ENCODE results near the gene LAPTM5.

DNA sequence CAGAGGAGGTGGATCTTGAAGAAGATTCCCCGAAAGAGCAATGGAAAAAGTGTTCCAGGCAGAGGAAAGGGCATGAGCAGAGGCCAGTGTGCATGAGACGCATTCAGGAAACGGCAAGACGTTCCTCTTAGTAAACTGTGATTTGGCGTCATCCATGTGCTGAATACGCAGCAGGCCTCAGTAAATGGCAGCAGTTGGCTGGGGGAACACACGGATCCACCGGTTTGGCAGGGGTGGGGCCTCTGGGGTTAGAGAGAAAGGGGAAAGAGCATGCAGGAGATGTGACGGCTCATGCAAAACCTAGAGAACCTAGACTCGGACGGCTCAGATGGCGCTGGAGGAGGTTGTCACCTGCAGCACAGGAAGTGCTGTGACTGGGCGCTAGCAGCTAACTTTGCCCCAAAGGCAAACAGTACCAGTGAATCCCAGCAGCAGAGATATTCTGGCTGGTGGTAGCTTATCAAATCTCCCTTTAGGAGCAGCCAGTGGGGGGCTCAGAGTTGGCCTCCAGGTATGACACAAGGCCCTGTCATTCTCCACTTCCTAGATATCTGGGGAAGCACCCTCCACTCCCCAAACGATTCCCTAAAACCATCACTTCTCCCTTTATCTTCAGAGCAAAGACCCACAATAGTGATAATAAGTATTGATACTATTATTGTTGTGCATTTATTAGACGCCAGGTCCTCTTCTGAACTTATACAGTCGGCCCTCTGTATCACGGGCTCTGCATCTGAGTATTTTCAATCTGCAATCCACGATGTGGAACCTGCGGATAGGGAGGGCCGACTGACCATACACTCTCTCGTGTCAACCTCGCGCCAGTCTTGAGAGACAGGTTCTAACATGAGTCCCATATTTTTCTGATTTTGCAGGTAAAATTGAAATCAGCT is 7.6 kb downstream of the LAPTM5 start:
- TF ChIP-seq, protein P1, sequence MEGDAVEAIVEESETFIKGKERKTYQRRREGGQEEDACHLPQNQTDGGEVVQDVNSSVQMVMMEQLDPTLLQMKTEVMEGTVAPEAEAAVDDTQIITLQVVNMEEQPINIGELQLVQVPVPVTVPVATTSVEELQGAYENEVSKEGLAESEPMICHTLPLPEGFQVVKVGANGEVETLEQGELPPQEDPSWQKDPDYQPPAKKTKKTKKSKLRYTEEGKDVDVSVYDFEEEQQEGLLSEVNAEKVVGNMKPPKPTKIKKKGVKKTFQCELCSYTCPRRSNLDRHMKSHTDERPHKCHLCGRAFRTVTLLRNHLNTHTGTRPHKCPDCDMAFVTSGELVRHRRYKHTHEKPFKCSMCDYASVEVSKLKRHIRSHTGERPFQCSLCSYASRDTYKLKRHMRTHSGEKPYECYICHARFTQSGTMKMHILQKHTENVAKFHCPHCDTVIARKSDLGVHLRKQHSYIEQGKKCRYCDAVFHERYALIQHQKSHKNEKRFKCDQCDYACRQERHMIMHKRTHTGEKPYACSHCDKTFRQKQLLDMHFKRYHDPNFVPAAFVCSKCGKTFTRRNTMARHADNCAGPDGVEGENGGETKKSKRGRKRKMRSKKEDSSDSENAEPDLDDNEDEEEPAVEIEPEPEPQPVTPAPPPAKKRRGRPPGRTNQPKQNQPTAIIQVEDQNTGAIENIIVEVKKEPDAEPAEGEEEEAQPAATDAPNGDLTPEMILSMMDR (IDR thresholded peaks at IDR 0.05 in 4 of 5, conservative IDR thresholded peaks at IDR 0.05 in 1 of 5) = no peak
- TF ChIP-seq POLR2A (IDR thresholded peaks at IDR 0.05) = no peak

All from gastrocnemius medialis (tissue), 4 donors.